Epithelial cell of prostate (primary cell): ENCODE results near the gene CXCR5.

Experiments used
- DNase-seq: peaks from one replicate; pipeline ENCODE4 v3.0.0-alpha.2; 2011; ENCODE audit warnings: low read depth, low spot score
- H3K27ac ChIP-seq: fragments of 450-650 bp; 2 replicates; pipeline ENCODE4 v1.5.1; 2017; ENCODE audit warnings: mild to moderate bottlenecking

CXCR5 gene

DNA sequence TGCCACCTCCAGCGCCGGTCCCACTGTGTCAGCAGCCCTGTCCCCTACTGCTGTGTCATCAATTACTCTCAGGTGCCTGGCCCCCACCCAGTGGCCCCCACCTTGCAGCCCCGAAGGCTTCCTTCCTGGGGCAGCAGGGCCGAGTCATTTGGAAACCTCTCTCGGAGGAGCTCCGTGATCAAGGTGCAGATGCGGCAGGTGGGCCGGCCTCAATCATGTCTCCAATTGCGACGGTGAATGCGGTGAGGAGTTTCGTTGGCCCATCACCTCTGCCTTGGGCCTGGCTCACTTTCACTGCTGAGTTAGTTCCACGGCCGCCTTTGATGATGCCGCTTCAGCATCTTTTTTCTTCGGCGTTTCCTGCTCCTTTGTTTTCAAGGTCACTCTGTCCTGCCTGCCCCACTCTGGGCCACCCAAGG lies 11.3 kb upstream of the CXCR5 start:
- no peak for DNase-seq
- H3K27ac ChIP-seq = no peak overlapping the region

DNA sequence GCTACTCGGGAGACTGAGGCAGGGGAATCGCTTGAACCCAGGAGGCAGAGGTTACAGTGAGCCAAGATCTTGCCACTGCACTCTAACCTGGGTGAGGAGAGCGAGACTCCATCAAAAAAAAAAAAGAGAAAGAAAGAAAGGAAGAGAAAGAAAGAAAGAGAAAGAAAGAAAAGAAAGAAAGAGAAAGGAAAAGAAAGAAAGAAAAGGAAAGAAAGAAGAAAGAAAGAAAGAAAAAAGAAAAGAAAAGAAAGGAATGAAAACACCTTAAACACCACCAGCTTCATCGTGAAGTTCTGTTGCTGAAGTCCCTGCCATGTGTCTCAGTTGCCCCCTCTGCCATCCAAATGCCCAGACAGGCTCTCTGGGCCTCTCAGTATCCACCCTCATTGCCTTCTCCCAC lies 9.9 kb upstream of the CXCR5 start:
- no peak overlapping the region for H3K27ac ChIP-seq
- DNase-seq = no peak

DNA sequence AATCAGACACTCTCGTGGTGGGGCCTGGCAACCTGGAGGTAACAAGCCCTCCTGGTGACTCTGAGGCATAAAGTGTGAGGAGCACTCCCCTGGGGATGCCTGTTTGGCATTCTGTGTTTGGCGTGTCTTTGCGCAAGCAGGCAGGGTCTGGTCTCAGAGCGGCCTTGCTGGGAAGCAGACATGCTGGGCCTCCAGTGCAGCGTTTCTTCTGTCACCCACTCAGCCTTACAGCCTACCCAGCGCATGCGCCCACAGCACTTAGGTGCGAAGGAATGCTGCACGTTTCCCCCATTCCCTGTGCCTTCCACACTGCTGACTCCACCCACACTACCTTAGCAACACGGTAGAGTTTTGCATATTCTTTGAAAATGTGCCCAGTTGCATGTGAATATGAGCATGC lies 7.4 kb upstream of the CXCR5 start:
- no peak for DNase-seq
- H3K27ac ChIP-seq = no peak overlapping the region

DNA sequence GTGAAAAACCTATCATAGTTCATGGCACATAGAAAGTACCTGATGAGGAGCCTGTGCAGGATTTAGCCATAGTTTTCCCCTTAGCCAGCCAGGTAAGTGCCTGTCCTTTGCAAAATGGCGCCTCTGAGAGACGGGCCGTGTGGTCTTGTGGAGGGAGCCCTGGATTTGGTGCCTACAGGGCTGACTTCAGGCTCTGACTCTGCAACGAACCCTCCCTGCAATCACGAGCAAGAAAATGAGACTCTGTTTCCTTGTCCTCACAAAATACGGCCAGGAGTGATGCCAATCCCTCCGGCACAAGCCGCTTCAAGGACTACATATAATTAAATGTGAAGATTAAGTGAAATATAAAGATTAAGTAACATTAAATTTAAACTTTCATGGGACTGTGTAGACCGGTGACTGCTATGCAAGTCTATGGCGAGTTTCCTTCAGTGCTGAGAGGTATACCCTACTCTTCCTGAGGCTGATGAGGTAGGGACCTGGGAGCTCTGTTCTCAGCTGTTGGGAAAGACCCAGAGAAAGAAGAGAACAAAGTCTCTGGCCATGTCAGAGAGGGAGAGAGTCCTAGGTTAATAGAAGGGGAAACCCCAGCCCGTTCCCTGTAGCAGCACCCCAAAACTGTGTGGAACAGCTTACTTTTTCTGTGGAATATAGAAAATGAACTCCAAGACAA lies 6.1 kb upstream of the CXCR5 start:
- no peak for DNase-seq
- no peak overlapping the region for H3K27ac ChIP-seq

DNA sequence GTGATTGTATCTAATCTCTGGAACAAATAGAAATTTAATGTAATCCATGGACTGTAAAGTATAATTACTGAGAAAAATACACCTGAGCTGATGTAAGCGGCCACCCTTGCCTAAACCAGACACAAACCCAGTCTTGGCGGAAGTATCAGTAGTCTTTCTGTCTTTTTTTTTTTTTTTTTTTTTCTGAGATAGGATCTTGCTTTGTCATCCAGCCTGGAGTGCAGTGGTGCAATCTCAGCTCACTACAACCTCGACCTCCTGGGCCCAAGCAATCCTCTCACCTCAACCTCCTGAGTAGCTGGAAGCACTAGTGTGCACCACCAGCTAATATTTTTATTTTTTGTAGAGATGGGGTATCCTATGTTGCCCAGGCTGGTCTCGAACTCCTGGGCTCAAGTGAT lies 5.5 kb upstream of the CXCR5 start:
- DNase-seq = no peak

DNA sequence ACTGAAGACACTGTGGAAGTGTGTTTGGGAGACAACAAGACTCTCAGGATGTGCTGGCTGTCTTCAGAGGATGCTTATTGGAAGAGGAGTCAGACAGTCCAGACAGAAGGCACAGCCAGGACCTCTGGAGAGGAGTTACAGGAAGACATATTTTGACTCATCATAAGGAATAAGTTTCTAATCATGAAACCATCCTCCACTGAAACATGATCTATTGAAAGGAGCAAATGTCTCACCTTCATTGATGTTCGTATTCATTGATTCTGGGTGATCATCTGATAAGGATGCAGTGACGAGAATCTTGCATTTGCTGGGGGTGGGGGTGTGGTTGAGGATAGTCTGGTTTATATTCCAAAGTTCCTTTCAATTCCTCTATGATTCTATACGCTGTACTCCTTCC lies 2.5 kb upstream of the CXCR5 start:
- H3K27ac ChIP-seq = no peak overlapping the region
- DNase-seq = no peak

More for the DNA sequence above, 5.5 kb upstream of the CXCR5 start:
- H3K27ac ChIP-seq = no peak overlapping the region

DNA sequence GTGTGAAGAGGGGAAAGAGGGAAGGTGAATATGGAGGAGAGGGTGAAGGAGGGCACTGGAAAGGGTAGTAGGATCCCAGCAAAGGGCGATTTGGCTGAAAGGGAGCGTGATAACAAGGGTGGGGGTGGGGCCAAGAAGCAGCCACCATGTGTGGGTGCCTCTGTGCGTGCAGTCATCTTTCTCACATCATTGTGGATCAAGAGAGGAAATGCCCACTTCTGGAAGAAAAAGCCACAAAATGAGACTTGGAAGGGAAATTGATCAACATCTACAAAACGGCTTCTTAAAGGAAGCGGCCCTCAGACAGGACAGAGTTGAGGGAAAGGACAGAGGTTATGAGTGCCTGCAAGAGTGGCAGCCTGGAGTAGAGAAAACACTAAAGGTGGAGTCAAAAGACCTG lies 1.2 kb upstream of the CXCR5 start:
- H3K27ac ChIP-seq = no peak overlapping the region
- DNase-seq = no peak

DNA sequence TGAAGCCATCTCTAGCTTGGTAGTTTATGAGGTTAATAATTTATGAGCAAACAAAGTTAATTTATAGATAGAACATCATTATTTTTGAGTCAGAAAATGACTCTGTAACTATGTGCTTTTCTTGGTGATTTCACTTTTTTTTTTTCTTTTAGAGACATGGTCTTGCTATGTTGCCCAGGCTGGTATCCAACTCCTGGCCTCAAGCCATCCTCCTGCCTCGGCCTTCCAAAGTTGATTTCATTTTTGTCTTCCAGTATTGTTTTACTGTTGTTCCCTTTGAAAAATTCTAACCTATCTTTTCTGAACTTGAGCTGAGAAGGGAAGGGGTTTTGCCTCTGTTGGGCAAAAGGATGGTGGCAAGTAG lies 706 bp upstream of the CXCR5 start:
- no peak overlapping the region for H3K27ac ChIP-seq

DNA sequence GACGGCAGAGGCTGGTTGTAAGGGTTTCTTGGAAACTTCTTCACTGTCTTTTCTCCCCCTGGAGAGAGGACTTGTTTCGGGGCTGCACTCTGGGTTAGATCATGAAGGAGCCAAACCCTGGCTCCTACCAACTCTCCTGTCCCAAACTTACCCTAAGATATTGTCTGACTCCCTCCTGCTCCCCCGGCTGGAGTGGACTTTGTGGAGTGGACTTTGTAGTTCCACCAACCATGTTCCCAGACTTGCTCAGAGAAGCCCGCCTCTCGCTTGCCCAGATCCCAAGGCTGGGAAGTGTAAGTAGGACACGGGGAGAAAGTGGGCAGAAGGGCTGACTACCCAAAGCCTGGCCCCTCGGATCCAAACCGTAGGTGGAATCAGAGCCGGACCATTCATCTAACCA lies 1.2 kb downstream of the CXCR5 start:
- no peak for DNase-seq
- no peak overlapping the region for H3K27ac ChIP-seq

More for the DNA sequence above, 706 bp upstream of the CXCR5 start:
- DNase-seq = no peak

DNA sequence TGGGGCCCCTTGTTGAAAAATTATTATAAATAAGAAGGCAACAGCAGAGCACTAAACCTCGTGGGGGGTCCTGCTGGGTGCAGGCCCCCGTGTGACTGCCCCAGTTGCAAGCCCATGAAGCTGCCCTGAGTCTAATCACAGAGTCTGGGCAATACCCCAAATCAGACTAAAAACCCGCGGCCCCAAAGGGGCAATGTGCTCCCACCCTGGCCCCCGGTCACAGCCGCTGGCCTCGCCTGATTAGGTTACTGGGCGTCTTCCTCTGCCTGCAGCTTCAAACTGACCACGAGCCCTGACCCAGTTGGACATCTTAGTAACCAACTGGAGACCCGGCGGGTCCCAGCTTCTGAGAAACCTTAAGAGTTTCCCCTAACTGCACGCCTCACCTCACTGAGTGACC lies 1.6 kb downstream of the CXCR5 start:
- H3K27ac ChIP-seq = no peak overlapping the region
- DNase-seq = no peak

DNA sequence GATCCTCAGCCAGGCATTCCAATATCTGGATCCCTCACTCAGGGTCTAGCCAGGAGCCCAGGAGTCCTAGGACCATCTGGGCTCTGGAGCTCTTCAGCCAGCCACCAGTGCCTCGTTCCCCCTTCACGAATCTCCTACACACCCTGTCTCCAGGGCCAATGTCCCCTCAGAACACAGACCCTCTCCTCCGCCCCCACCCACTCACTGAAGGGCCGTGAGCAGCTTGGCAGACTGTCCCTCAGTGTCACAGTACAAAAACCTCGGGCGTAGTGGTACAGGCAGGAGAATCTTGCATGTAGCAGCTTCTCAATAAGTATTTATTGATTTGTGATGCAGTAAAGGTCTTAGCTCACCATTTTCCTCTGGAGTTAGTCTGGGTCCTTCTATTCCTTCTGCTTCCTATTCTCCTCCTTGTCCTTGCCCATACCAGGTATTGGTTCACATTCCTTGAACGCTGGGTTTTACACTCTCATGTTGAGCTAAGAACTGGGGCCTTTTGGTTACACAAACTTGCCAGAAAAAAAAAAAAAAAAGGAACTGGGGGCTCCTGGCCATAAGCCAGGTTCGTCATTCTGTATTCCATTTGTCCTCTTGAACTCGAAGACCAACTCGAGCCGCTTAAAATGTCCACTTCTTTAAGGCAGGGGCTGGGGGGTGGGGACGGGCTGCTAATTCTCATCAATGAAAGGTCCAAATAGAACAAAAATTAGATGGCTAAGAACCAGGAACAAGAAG lies 2.3 kb downstream of the CXCR5 start:
- DNase-seq = no peak
- no peak overlapping the region for H3K27ac ChIP-seq

DNA sequence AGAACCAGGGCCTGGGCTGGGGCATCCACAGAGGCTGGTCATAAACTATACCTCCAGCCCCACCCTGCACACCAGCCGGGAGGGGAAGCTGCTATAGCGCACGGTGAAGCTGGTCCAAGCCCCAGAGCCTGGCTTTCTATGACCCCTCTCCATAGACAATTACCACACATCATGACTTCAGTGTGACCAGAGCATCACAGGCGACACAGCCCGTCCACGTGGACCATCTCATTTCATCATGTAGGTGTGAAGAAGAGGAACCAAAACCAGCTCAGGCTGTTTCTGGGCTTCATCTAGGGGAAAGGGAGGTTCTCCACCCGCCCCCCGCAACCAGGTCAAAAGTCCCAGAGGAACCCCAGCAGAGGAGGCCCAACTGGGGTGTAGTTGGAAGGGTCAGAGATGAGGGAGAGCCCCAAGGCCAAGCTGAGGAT lies 3.0 kb downstream of the CXCR5 start:
- no peak overlapping the region for H3K27ac ChIP-seq
- DNase-seq = no peak

DNA sequence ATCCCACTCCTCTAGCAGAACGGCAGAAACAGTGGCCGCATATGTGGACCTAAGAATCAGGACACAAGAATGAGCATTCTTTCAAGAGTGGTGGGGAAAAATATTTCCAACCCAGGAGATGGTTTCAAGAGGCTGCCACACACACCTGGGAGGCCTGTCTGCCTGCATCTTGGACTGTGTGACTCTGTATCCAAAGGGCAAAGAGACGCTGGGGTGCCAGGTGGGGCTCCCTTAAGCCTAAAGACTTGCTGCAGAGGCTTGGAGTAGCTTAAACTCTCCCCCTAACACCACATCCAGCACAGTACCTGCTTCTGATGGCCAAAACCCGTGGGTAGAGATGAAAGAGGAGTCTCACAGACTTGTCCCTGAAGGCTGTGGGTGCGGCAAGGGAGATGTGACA lies 3.5 kb downstream of the CXCR5 start:
- DNase-seq = no peak

DNA sequence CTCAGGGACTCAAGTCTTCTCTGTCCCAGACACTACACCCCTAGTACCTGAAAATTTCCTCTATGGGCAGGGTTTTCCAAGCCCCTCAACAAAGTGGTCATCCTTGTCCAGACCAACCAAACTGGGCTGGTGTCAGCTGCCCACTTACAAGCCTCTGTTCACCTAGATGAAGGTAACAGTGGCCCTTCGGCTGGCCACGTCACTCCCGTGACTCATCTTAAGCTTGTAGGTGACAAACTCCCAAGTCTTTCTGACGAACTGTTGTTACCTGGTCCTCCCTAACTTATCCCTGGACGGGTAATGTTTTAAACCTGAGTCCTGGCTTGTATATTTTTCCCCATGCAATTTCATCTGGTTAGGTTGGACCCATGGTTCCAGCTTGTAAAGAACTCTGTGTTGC lies 4.7 kb downstream of the CXCR5 start:
- H3K27ac ChIP-seq = no peak overlapping the region
- DNase-seq = no peak

More for the DNA sequence above, 3.5 kb downstream of the CXCR5 start:
- no peak overlapping the region for H3K27ac ChIP-seq

DNA sequence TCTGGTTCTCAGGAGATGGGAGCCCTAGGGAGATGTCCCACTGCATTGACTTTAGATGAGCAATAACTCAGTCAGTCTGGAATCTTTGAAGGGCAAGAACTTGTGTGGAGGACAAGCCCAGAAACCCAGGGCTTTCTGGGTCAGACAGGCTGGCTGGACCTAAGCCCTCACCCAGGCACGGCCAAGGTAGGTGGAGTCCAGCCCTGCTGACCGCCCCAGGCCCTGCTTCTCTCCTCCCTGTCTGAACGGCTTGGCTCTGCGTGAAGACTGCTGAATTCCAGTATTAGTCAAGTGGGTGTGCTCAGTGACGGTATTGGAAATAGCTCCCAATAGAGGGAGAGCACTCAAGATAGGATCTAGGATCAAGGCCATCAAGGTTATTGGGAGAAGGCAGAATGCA lies 6.1 kb downstream of the CXCR5 start:
- H3K27ac ChIP-seq = no peak overlapping the region
- DNase-seq = no peak

DNA sequence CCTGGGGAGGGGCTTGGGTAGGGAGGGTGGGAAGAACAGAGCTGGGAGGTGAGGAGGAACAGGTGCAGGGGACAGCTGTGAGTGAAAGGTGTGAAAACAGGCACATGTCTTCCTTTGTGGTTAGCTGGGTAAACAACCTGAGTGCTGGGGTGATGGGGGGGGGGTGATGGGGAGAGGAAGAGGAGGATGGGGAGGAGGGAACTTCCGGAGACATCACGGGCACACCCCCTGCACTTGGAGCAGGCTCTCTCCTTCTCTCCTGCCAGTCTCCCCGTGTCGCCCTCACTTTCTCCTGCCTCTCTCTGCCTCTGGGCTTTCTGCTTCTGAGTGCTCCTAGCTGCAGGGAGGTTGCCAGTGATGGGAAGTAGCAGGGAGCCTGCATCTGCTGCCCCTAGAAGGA lies 8.8 kb downstream of the CXCR5 start:
- no peak for DNase-seq
- H3K27ac ChIP-seq = no peak overlapping the region

DNA sequence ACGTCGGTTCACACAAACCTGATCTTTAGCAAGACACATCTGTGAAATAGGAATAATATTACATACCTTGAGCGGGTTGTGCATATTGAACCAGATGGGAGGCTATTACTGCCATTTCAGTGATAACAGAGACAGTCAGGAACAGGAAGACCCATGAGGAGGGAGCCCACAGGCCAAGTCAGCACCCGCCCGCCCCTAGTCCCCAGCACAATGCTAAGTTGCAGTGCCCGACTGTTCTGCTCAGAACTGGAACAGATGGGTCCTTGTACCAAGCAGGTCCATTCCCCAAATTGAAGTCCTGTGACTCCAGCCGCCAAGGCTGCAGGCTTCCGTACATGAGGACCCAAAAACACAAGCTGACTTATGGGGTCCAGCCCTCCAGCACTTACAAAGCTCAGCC lies 9.3 kb downstream of the CXCR5 start:
- H3K27ac ChIP-seq = no peak overlapping the region
- no peak for DNase-seq

DNA sequence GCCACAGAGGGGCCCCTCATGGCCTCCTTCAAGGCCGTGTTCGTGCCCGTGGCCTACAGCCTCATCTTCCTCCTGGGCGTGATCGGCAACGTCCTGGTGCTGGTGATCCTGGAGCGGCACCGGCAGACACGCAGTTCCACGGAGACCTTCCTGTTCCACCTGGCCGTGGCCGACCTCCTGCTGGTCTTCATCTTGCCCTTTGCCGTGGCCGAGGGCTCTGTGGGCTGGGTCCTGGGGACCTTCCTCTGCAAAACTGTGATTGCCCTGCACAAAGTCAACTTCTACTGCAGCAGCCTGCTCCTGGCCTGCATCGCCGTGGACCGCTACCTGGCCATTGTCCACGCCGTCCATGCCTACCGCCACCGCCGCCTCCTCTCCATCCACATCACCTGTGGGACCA lies 10.0 kb downstream of the CXCR5 start:
- no peak overlapping the region for H3K27ac ChIP-seq
- no peak for DNase-seq

DNA sequence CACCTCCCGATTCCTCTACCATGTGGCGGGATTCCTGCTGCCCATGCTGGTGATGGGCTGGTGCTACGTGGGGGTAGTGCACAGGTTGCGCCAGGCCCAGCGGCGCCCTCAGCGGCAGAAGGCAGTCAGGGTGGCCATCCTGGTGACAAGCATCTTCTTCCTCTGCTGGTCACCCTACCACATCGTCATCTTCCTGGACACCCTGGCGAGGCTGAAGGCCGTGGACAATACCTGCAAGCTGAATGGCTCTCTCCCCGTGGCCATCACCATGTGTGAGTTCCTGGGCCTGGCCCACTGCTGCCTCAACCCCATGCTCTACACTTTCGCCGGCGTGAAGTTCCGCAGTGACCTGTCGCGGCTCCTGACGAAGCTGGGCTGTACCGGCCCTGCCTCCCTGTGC lies 10.5 kb downstream of the CXCR5 start:
- no peak overlapping the region for H3K27ac ChIP-seq
- DNase-seq = no peak

DNA sequence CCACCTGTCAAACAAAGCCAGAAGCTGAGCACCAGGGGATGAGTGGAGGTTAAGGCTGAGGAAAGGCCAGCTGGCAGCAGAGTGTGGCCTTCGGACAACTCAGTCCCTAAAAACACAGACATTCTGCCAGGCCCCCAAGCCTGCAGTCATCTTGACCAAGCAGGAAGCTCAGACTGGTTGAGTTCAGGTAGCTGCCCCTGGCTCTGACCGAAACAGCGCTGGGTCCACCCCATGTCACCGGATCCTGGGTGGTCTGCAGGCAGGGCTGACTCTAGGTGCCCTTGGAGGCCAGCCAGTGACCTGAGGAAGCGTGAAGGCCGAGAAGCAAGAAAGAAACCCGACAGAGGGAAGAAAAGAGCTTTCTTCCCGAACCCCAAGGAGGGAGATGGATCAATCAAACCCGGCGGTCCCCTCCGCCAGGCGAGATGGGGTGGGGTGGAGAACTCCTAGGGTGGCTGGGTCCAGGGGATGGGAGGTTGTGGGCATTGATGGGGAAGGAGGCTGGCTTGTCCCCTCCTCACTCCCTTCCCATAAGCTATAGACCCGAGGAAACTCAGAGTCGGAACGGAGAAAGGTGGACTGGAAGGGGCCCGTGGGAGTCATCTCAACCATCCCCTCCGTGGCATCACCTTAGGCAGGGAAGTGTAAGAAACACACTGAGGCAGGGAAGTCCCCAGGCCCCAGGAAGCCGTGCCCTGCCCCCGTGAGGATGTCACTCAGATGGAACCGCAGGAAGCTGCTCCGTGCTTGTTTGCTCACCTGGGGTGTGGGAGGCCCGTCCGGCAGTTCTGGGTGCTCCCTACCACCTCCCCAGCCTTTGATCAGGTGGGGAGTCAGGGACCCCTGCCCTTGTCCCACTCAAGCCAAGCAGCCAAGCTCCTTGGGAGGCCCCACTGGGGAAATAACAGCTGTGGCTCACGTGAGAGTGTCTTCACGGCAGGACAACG lies 11.7 kb downstream of the CXCR5 start:
- no peak for DNase-seq
- no peak overlapping the region for H3K27ac ChIP-seq

DNA sequence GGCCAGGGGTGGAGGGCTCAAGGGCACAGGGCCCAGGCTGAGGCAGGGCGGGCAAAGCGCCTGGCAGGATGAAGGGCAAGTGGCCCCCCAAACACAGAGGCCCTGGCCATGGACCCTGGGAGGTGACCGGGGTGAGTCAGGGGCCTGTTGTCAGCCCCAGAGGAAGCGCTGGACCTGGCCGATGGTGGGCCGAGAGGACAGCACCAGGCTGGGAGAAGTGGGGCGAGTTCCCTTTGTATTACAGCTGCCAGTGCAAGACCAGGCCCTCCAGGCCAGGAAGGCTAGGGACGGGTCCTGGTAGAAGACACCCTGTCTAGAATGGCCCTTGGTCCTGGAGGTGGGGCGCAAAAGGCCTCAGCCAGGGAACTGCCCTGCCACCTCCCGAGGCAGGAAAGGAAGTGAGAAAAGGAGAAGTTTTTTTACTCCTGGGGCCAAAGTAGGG lies 12.8 kb downstream of the CXCR5 start:
- H3K27ac ChIP-seq = no peak overlapping the region
- DNase-seq = no peak
